SK-N-SH (cell line): ENCODE measurements around the gene OR5F1.

ENCODE experiments used
- EZH2phosphoT487 ChIP-seq: fragments of 200-600 bp; sonication (generic); IDR thresholded peaks from 2 replicates; pipeline ENCODE4 v1.6.1; 2017; ENCODE audit warnings: low read depth, mixed run types, mild to moderate bottlenecking, antibody characterized with exemption, moderate library complexity, borderline replicate concordance
- SIN3A ChIP-seq: IDR thresholded peaks from 2 replicates; pipeline ENCODE4 v1.6.1; 2012; ENCODE audit warnings: low read depth, mild to moderate bottlenecking, low read length, moderate library complexity, borderline replicate concordance
- TAF1 ChIP-seq: IDR thresholded peaks from 2 replicates; pipeline ENCODE4 v1.6.1; 2012; ENCODE audit warnings: low read depth, mild to moderate bottlenecking, low read length, moderate library complexity, borderline replicate concordance
- TF ChIP-seq, protein P1 (sequence below): fragments of 200-600 bp; sonication (generic); IDR thresholded peaks from 2 replicates; pipeline ENCODE4 v1.6.1; 2017; ENCODE audit warnings: antibody characterized with exemption, mild to moderate bottlenecking, moderate library complexity
- TF ChIP-seq, protein P2 (sequence below): fragments of 150-350 bp; IDR thresholded peaks from 2 replicates; pipeline ENCODE4 v1.6.1; 2017; ENCODE audit warnings: antibody characterized with exemption, low read length, low read depth, borderline replicate concordance
- TF ChIP-seq, protein P3 (sequence below): IDR thresholded peaks from 2 replicates; pipeline ENCODE4 v1.4.0; 2012; ENCODE audit warnings: low read depth

DNA sequence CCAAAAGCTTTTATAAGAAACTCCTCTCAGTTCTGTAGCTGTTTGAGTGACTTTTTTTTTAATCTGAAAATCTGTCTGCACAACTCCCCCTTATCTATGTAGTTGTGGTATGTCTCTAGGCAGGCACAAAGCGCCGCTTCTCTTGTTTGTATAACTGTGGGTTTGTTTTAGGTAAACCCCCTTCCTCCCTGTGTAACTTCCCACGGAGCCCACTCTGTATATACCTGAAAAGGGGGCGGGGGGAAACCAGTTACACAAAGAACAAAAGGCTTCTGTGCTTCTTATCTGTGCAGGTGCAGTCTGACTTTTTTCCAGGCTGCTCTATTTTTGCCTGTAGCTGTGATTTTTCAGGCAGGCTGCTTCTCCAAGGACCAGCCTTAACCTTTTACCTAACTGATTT is 37.9 kb downstream of the OR5F1 start:
- TF ChIP-seq, protein P1, sequence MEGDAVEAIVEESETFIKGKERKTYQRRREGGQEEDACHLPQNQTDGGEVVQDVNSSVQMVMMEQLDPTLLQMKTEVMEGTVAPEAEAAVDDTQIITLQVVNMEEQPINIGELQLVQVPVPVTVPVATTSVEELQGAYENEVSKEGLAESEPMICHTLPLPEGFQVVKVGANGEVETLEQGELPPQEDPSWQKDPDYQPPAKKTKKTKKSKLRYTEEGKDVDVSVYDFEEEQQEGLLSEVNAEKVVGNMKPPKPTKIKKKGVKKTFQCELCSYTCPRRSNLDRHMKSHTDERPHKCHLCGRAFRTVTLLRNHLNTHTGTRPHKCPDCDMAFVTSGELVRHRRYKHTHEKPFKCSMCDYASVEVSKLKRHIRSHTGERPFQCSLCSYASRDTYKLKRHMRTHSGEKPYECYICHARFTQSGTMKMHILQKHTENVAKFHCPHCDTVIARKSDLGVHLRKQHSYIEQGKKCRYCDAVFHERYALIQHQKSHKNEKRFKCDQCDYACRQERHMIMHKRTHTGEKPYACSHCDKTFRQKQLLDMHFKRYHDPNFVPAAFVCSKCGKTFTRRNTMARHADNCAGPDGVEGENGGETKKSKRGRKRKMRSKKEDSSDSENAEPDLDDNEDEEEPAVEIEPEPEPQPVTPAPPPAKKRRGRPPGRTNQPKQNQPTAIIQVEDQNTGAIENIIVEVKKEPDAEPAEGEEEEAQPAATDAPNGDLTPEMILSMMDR = no peak
- TF ChIP-seq, protein P2, sequence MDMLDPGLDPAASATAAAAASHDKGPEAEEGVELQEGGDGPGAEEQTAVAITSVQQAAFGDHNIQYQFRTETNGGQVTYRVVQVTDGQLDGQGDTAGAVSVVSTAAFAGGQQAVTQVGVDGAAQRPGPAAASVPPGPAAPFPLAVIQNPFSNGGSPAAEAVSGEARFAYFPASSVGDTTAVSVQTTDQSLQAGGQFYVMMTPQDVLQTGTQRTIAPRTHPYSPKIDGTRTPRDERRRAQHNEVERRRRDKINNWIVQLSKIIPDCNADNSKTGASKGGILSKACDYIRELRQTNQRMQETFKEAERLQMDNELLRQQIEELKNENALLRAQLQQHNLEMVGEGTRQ = no peak
- no peak for TF ChIP-seq SIN3A
- no peak for TF ChIP-seq EZH2phosphoT487
- TF ChIP-seq, protein P3, sequence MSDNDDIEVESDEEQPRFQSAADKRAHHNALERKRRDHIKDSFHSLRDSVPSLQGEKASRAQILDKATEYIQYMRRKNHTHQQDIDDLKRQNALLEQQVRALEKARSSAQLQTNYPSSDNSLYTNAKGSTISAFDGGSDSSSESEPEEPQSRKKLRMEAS = no peak
- no peak for TF ChIP-seq TAF1
